Neutrophil (primary cell): Measurements from ENCODE around the gene GNG13.

Experiments used
- H3K27ac ChIP-seq: fragments of 200-600 bp; sonication (generic); 2 replicates; pipeline ENCODE4 v1.5.1; 2016; ENCODE audit warnings: mild to moderate bottlenecking, moderate library complexity
- H3K27me3 ChIP-seq: fragments of 200-600 bp; sonication (generic); 2 replicates; pipeline ENCODE4 v1.6.0; 2016; ENCODE audit warnings: mild to moderate bottlenecking
- H3K36me3 ChIP-seq: fragments of 200-600 bp; sonication (generic); 2 replicates; pipeline ENCODE4 v1.5.1; 2017
- H3K4me1 ChIP-seq, 2 experiments: fragments of 200-600 bp in 1 of 2; sonication (generic) in 1 of 2; 1 replicate in 1 of 2; 2 replicates in 1 of 2; pipeline versions ENCODE4 v1.5.1 to v1.6.1; 2013 to 2016; ENCODE audit warnings: low read depth in 1 of 2, low read length in 1 of 2, mild to moderate bottlenecking in 1 of 2, moderate library complexity in 1 of 2; ENCODE audit not compliant: control insufficient read depth in 1 of 2, insufficient read depth in 1 of 2
- H3K4me3 ChIP-seq, 2 experiments: fragments of 200-600 bp in 1 of 2; sonication (generic) in 1 of 2; 1 replicate in 1 of 2; 2 replicates in 1 of 2; pipeline ENCODE4 v1.5.1; 2013 to 2016; ENCODE audit warnings: low read depth in 1 of 2, low read length in 1 of 2, mild to moderate bottlenecking in 1 of 2, moderate library complexity in 1 of 2
- H3K9me3 ChIP-seq: fragments of 200-600 bp; sonication (generic); 2 replicates; pipeline ENCODE4 v1.5.1; 2016
- CTCF ChIP-seq: fragments of 200-600 bp; sonication (generic); IDR thresholded peaks from 2 replicates; pipeline ENCODE4 v1.5.1; 2016; ENCODE audit warnings: antibody characterized with exemption

The GNG13 gene

GRCh38 chr16:833411-833810 lies 32.9 kb upstream of the GNG13 start:
- Histone ChIP-seq H3K4me3 (no peak overlapping the region), H3K27me3 (peaks cover 27% of the 10 kb centered on the region), H3K9me3 (peaks cover 7% of the 10 kb centered on the region), H3K27ac (no peak overlapping the region), H3K36me3 (no peaks in the 10 kb centered on the region), H3K4me1 (no peaks in the 10 kb centered on the region)
- TF ChIP-seq CTCF = no peak

GRCh38 chr16:832652-833336 lies 32.3 kb upstream of the GNG13 start:
- Histone ChIP-seq H3K9me3 (peaks cover 7% of the 10 kb centered on the region), H3K4me1 (no peaks in the 10 kb centered on the region), H3K4me3 (no peak overlapping the region), H3K27me3 (peaks cover 27% of the 10 kb centered on the region), H3K36me3 (no peaks in the 10 kb centered on the region), H3K27ac (no peak overlapping the region)
- no peak for TF ChIP-seq CTCF

- peaks cover 27% of the 10 kb centered on the region for H3K27me3 ChIP-seq
- no peak overlapping the region for H3K4me3 ChIP-seq
- peaks cover 7% of the 10 kb centered on the region for H3K9me3 ChIP-seq
- H3K4me1 ChIP-seq = no peaks in the 10 kb centered on the region
- no peaks in the 10 kb centered on the region for H3K36me3 ChIP-seq
- no peak overlapping the region for H3K27ac ChIP-seq
- TF ChIP-seq CTCF = no peak
Measured at GRCh38 chr16:831571-832413, 31.3 kb upstream of the GNG13 start.

- Histone ChIP-seq H3K27ac (no peak overlapping the region), H3K36me3 (no peaks in the 10 kb centered on the region), H3K9me3 (peaks cover 5% of the 10 kb centered on the region), H3K4me3 (no peak overlapping the region), H3K4me1 (no peaks in the 10 kb centered on the region), H3K27me3 (peaks cover 27% of the 10 kb centered on the region)
- no peak for TF ChIP-seq CTCF
Measured at GRCh38 chr16:830871-831570, 30.5 kb upstream of the GNG13 start.

- H3K4me3 ChIP-seq = no peak overlapping the region
- no peak for TF ChIP-seq CTCF
- H3K27ac ChIP-seq = no peak overlapping the region
- H3K27me3 ChIP-seq = peaks cover 30% of the 10 kb centered on the region
- H3K36me3 ChIP-seq = no peaks in the 10 kb centered on the region
- no peaks in the 10 kb centered on the region for H3K4me1 ChIP-seq
- H3K9me3 ChIP-seq = no peaks in the 10 kb centered on the region
Measured at GRCh38 chr16:830107-830870, 29.8 kb upstream of the GNG13 start.
